Fibroblast of villous mesenchyme (primary cell): ENCODE results near the gene SUPT4H1. TPM values are rescaled to one million over a fixed set of nuclear protein-coding genes. Genes with fewer than 3 reads are reported as not detected.

Source experiments
- DNase-seq: peaks from one replicate; pipeline ENCODE4 v3.0.0-alpha.2; 2010; ENCODE audit warnings: low read depth
- H3K4me3 ChIP-seq: 2 replicates; pipeline ENCODE4 v1.5.1; 2011; ENCODE audit warnings: low read depth, mild to moderate bottlenecking, low read length
- total RNA-seq: library from RNA; depleted of rRNA; stranded (reverse); fragments of >200 nt; gene quantifications from 2 replicates; pipeline ENCODE4 v1.2.3, GENCODE V29; 2012
- TF ChIP-seq, protein P1 (sequence below): IDR thresholded peaks from 2 replicates; pipeline ENCODE4 v1.5.1; 2012; ENCODE audit warnings: low read depth, mild to moderate bottlenecking, low read length; ENCODE audit not compliant: insufficient read depth

SUPT4H1 gene
- total RNA-seq, 1 donor = 34.5 TPM

DNA sequence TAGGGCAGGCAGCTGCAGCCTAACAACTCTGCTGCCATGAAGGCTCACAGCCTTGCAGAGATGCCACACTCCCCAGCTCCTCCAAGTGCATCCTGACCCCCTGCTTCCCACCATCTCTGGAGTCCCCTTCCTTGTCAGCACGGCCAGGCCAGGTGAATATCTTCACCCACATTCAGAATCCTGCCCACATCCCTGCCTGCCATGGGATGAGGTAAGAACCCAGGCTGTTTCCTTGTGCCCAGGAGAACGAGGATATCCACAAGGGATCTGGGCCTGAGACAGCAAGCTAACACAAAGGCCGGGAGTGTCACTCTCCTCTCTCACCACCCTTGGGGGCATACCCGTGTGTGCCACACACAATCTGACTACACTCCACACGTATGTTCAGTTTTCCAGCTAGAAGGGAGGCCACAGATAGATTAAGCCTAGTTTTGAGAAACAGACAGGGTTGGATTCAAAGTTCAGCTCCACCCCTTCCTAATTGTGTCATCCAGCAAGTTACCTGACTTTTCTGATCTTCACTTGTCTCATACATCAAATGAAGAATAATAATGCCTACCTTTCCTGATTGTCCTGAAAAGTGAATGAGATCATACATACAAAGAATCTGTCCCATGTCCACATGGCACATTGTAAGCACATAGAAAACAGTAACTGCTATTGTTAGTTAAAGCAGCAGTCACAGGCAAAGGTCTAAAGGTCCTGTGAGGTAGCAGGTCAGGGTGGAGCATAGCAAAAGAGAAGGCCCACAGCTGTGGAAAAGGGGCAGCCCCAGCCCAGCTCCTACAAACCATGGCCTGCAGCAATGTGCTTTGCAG lies 17.4 kb upstream of the SUPT4H1 start:
- no peak for DNase-seq
- H3K4me3 ChIP-seq = no peak overlapping the region
- TF ChIP-seq, protein P1, sequence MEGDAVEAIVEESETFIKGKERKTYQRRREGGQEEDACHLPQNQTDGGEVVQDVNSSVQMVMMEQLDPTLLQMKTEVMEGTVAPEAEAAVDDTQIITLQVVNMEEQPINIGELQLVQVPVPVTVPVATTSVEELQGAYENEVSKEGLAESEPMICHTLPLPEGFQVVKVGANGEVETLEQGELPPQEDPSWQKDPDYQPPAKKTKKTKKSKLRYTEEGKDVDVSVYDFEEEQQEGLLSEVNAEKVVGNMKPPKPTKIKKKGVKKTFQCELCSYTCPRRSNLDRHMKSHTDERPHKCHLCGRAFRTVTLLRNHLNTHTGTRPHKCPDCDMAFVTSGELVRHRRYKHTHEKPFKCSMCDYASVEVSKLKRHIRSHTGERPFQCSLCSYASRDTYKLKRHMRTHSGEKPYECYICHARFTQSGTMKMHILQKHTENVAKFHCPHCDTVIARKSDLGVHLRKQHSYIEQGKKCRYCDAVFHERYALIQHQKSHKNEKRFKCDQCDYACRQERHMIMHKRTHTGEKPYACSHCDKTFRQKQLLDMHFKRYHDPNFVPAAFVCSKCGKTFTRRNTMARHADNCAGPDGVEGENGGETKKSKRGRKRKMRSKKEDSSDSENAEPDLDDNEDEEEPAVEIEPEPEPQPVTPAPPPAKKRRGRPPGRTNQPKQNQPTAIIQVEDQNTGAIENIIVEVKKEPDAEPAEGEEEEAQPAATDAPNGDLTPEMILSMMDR = no peak

DNA sequence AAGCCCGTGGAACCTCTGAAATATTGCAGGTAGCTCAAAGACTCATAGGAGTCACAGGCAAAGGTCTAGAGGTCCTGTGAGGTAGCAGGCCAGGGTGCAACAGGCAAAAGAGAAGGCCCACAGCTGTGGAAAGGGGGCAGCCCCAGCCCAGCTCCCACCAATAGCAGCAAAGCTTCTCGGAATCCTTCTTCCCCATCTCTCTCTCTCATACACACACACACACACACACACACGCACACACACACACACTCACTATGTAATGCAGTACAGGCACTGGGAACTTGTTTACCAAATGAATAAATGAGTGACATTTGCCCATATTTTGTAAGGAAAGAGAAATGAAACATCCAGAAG lies 16.8 kb upstream of the SUPT4H1 start:
- no peak for DNase-seq
- H3K4me3 ChIP-seq = no peak overlapping the region
- TF ChIP-seq, protein P1 = no peak

DNA sequence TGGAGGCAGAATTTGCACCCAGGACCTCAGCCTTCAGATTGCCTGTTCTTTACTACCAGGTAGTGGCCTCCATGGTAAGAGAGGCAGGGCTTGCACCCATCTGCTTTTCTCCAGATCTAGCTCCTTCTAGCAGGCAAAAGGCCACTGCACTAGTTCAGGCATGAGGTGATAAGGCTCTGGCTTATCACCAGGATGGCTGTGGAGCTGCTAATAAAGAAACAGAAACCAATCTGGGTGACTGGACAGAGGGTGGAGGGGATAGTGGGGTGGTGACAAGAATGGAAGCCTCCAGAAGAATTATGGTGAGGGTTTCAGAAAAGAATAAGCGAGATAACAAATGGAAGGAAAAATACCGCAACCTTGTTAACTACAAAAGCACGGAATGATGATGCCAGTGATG lies 15.5 kb upstream of the SUPT4H1 start:
- TF ChIP-seq, protein P1 = no peak
- no peak overlapping the region for H3K4me3 ChIP-seq
- DNase-seq = no peak

DNA sequence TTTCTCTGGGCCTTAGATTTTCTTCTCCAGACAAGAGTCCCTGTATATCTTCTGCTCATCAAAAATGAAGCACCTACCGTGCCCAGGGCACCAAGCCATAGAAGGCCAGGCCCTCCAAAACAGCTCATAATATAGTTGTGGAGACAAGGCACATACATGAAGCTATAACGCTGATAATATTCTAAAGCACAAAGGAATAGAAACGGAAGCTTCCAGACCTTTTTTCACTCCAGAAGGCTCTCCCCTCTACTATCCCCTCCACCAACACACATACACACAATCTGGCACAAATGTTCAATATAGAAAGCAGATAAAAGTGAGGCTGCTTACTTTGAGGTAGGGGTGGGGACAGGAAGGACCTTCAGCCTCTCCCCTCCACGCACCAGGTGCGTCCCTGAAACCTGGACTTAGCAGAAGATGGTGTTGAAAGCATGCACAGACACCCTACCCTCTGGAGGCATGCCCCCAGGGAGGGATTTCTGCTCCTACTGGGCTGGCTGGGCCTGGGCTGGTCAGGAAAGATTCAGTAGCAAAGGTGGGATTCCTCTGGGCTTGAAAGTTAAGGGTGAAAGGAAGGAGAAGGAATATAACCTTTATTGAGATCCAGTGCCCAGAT lies 14.1 kb upstream of the SUPT4H1 start:
- no peak for DNase-seq
- TF ChIP-seq, protein P1 = no peak
- no peak overlapping the region for H3K4me3 ChIP-seq

DNA sequence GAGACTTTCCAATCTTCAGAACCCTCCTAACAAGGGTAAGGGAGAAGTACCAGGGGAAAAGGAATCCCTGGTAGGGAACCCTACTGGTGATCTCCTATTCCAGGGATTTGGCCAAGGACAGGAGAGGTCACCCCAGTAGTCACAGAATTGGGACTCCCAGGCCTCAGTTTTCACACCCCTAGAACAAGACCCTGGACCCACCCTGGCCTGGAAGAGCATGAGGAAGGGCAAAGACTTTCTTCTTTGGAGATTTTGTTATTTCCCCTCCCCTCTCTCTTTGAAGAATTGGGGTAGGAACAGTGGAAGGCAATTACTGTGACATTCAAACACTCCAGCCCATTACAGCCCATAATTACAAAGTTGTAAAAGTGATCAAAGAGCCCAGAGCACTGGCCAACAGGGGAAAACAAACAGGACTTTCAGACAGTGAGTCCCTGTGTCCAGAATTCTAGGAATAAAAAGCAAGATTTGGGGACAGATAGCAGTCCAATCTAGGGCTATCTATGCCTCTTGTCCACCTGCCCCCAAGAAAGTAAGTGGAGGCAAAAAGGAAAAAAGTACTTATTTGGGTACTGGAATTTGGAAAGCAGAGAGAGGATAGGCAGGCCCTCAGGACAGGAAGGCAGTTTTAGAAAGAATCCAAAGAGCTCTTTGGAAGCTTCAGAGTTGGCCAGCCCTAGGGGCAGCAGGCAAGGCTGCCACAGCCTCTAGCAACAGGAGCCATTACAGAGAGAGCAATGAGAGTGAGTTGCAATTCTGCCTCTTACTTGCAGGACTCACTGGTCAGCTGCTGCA lies 13.4 kb upstream of the SUPT4H1 start:
- TF ChIP-seq, protein P1 = no peak

DNA sequence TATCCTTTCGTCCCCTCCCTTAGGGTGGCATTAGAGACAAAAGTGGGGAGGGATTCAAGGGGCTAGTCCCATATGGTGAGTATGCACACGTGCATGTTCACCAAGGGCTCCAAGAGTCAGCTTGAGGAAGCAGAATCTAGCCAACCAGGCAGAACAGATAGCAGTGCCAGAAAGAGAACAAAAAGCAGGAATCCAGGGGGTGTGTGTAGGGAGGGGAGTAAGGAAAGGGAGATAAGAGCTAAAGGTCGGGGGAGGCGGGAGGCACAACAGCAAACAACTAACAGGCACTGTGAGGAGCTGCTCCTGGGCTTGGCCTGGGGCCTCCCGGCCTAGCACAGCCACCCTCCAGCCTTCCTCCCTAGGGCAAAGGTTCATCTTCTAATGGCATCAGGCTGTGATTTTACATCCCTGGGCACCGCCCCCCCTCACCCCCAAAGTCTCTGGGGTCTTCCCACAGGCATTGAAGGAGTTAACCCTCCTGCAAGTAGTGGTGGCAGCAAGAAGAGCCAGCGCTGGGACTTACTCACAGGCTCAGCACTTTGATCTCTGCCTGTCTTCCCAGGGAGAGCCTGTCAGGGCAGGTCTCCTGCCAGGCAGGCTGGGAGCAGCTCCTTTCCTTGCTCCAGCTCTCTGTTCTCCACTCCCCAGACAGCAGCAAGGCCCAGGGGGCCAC lies 12.4 kb upstream of the SUPT4H1 start:
- H3K4me3 ChIP-seq = no peak overlapping the region
- TF ChIP-seq, protein P1 = no peak
- no peak for DNase-seq

More for the DNA sequence above, 13.4 kb upstream of the SUPT4H1 start:
- H3K4me3 ChIP-seq = no peak overlapping the region
- DNase-seq = no peak
